Ishikawa (cell line): ENCODE results near the gene CCDC57.

Source experiments
- CEBPB ChIP-seq: IDR thresholded peaks from 2 replicates; pipeline ENCODE4 v1.6.1; 2012
- CREB1 ChIP-seq: IDR thresholded peaks from 2 replicates; pipeline ENCODE4 v1.6.1; 2012; ENCODE audit warnings: low read depth
- EGR1 ChIP-seq: IDR thresholded peaks from 2 replicates; pipeline ENCODE4 v1.6.1; 2012
- EP300 ChIP-seq: IDR thresholded peaks from 2 replicates; pipeline ENCODE4 v1.6.1; 2012; ENCODE audit warnings: borderline replicate concordance
- FOXM1 ChIP-seq: IDR thresholded peaks from 2 replicates; pipeline ENCODE4 v1.6.1; 2012; ENCODE audit warnings: low read depth, borderline replicate concordance
- MAX ChIP-seq: IDR thresholded peaks from 2 replicates; pipeline ENCODE4 v1.6.1; 2012
- RAD21 ChIP-seq: IDR thresholded peaks from 2 replicates; pipeline ENCODE4 v1.6.1; 2012; ENCODE audit warnings: low read depth
- REST ChIP-seq: IDR thresholded peaks from 2 replicates; pipeline ENCODE4 v1.6.1; 2012; ENCODE audit warnings: low read depth, mild to moderate bottlenecking
- TAF1 ChIP-seq: IDR thresholded peaks from 2 replicates; pipeline ENCODE4 v1.6.1; 2012; ENCODE audit warnings: low read depth, mild to moderate bottlenecking
- TCF12 ChIP-seq: IDR thresholded peaks from 2 replicates; pipeline ENCODE4 v1.6.1; 2012; ENCODE audit warnings: low read depth
- USF1 ChIP-seq: IDR thresholded peaks from 2 replicates; pipeline ENCODE4 v1.6.1; 2012
- YY1 ChIP-seq: IDR thresholded peaks from 2 replicates; pipeline ENCODE4 v1.6.1; 2012; ENCODE audit warnings: low read depth

GRCh38 chr17:82187500-82187899, 25.1 kb downstream of the CCDC57 start:
- no peak for TF ChIP-seq EP300
- no peak for TF ChIP-seq TCF12
- TF ChIP-seq TAF1, result no peak
- no peak for TF ChIP-seq FOXM1
- no peak for TF ChIP-seq REST
- TF ChIP-seq CREB1, result no peak
- no peak for TF ChIP-seq MAX
- TF ChIP-seq CEBPB, result no peak
- TF ChIP-seq YY1, result no peak
- TF ChIP-seq EGR1, result no peak
- TF ChIP-seq USF1, result no peak
- TF ChIP-seq RAD21, result no peak
